Gastroesophageal sphincter (tissue), 3 donors: ENCODE results near the gene ANKS6.

ENCODE experiments used
- POLR2A ChIP-seq, 2 donors: fragments of 450-650 bp; IDR thresholded peaks; one replicate each; pipeline ENCODE4 v1.6.1; 2017; ENCODE audit warnings: antibody characterized with exemption in 2 of 2, mild to moderate bottlenecking in 2 of 2, moderate library complexity in 1 of 2
- POLR2AphosphoS5 ChIP-seq: sonication (generic); formaldehyde crosslinking; IDR thresholded peaks from one replicate; pipeline ENCODE4 v1.6.1; 2017; ENCODE audit warnings: antibody characterized with exemption
- TF ChIP-seq, protein P1 (sequence below), 4 experiments: fragments of 200-600 bp in 2 of 4; fragments of 450-650 bp in 2 of 4; sonication (generic) in 1 of 4; IDR thresholded peaks; one replicate each; pipeline ENCODE4 v1.5.1; 2017 to 2019; ENCODE audit warnings: antibody characterized with exemption in 4 of 4, mild to moderate bottlenecking in 2 of 4, moderate library complexity in 2 of 4

DNA sequence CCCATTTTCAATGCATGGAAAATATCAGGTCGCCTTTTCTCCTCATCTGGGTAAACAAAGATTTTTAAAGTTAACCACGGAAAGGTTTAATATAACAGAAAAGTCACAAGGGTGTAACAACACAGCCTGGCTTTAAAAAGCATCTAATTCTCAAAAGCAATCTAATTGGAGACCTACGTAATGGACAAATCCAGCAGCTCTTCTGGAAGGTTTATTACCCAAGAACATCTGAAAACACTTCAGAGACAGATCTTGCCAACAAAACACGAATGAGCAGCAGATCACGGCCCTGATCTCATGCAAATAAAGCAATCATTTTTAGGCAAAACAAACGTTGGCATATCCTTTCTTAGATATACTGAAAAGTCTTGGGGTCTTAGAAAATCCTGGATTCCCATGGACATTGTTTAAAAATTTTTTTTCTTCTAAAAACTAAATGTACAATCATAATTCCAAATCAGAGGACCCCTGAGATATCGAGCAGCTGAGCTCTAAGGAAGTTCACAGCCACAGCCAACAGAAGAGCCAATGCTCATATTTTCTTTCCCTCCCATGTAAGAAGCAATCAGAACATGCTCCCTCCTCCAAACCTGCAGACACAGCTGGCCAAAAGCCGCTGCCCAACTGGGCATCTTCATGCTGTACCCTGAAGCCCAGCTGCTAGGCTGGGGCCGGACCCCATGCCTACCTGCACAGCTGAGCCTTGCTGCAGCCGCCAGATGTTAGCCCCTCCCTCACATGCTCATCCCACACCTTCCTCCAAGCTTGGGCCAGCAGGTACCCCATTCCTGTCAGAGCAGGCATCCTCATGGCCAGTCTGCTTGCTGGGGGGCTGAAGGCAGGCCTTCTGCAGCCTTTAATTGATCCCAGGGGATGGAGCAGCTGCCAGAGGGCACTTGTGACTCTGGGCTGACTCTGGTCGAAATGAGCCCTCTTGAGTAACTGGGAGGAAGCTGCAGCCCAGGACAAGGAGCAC lies 11.2 kb downstream of the ANKS6 start:
- TF ChIP-seq, protein P1, sequence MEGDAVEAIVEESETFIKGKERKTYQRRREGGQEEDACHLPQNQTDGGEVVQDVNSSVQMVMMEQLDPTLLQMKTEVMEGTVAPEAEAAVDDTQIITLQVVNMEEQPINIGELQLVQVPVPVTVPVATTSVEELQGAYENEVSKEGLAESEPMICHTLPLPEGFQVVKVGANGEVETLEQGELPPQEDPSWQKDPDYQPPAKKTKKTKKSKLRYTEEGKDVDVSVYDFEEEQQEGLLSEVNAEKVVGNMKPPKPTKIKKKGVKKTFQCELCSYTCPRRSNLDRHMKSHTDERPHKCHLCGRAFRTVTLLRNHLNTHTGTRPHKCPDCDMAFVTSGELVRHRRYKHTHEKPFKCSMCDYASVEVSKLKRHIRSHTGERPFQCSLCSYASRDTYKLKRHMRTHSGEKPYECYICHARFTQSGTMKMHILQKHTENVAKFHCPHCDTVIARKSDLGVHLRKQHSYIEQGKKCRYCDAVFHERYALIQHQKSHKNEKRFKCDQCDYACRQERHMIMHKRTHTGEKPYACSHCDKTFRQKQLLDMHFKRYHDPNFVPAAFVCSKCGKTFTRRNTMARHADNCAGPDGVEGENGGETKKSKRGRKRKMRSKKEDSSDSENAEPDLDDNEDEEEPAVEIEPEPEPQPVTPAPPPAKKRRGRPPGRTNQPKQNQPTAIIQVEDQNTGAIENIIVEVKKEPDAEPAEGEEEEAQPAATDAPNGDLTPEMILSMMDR (IDR thresholded peaks at IDR 0.05) = no peak
- TF ChIP-seq POLR2A (IDR thresholded peaks at IDR 0.05) = no peak
- TF ChIP-seq POLR2AphosphoS5 = no peak
